Liver (tissue), 3 donors: Measurements from ENCODE around the gene RIC3.

Experiments used
- EGR1 ChIP-seq, 2 donors: IDR thresholded peaks; 2 replicates each; pipeline ENCODE4 v1.6.1; 2016 to 2018; ENCODE audit warnings: antibody characterized with exemption in 2 of 2, low read depth in 2 of 2
- FOXA1 ChIP-seq: IDR thresholded peaks from 2 replicates; pipeline ENCODE4 v1.6.1; 2016; ENCODE audit warnings: antibody characterized with exemption
- GABPA ChIP-seq, 2 donors: IDR thresholded peaks in 1 of 2; conservative IDR thresholded peaks in 1 of 2; 2 replicates each; pipeline ENCODE4 v1.6.1; 2016; ENCODE audit warnings: antibody characterized with exemption in 2 of 2, mild to moderate bottlenecking in 1 of 2, moderate library complexity in 1 of 2
- JUND ChIP-seq, 2 donors: IDR thresholded peaks; 2 replicates each; pipeline ENCODE4 v1.6.1; 2016; ENCODE audit warnings: antibody characterized with exemption in 2 of 2
- RAD21 ChIP-seq, 2 donors: IDR thresholded peaks; 2 replicates each; pipeline ENCODE4 v1.6.1; 2016; ENCODE audit warnings: antibody characterized with exemption in 2 of 2, mild to moderate bottlenecking in 2 of 2
- RXRA ChIP-seq, 2 donors: IDR thresholded peaks; 2 replicates each; pipeline ENCODE4 v1.6.1; 2017 to 2018; ENCODE audit warnings: antibody characterized with exemption in 2 of 2, mild to moderate bottlenecking in 1 of 2
- SP1 ChIP-seq: IDR thresholded peaks from 2 replicates; pipeline ENCODE4 v1.6.1; 2018; ENCODE audit warnings: antibody characterized with exemption, mild to moderate bottlenecking
- TAF1 ChIP-seq: conservative IDR thresholded peaks from 2 replicates; pipeline ENCODE4 v1.6.1; 2016; ENCODE audit warnings: antibody characterized with exemption, mild to moderate bottlenecking
- YY1 ChIP-seq: IDR thresholded peaks from 2 replicates; pipeline ENCODE4 v1.6.1; 2016; ENCODE audit warnings: antibody characterized with exemption, mild to moderate bottlenecking
- TF ChIP-seq, protein P1 (sequence below): fragments of 150-350 bp; IDR thresholded peaks from 2 replicates; pipeline ENCODE4 v1.5.1; 2017; ENCODE audit warnings: improper control_type of control experiment, low read depth, low read length; ENCODE audit not compliant: missing input control
- TF ChIP-seq, protein P2 (sequence below): IDR thresholded peaks from 2 replicates; pipeline ENCODE4 v1.6.1; 2016; ENCODE audit warnings: antibody characterized with exemption, mild to moderate bottlenecking
- TF ChIP-seq, protein P3 (sequence below): IDR thresholded peaks from 2 replicates; pipeline ENCODE4 v1.6.1; 2016; ENCODE audit warnings: antibody characterized with exemption
- TF ChIP-seq, protein P4 (sequence below): IDR thresholded peaks from 2 replicates; pipeline ENCODE4 v1.6.1; 2016; ENCODE audit warnings: antibody characterized with exemption
- TF ChIP-seq, protein P5 (sequence below): IDR thresholded peaks from 2 replicates; pipeline ENCODE4 v1.6.1; 2016; ENCODE audit warnings: antibody characterized with exemption
- donor health status: healthy.
- donor health status: healthy.

DNA sequence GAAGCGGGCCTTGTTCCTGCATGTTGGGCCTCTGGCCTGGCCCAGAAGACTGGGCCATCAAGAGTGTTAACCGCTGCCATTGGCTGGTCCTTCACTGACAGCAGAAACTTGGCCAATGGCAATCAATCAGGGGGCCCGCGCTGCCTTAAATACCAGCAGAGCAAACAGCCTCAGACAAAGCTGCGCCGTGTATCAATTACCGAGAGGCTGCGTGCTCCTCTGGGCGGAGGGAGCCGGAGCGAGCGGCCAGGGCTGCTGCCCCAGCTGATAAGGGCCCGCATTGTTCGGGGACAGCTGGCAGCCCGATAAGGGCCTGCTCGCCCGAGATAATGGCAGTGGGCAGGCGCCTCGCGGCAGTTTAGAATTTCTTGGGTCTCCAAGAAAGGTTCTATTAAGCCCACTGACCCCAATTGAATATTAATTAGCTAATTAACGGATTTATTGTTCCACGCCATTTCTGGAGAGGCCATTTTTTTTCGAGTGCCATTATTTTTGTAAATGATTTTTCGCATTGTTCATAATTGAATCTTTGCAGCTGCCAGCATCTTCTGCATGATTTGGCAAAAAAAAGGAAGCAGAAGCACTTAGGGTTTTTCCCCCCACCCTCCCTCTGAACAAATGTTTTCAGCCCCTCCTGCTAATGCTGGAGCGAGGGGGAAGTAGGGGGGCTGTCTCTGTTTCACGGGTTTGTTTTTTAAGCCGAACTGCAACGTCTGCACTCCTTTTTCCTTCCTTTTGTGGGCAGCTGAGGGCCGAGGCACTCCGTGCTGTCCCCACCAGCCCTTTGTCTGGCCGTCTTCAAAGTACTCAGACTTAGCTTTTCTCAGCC lies 37.6 kb upstream of the RIC3 start:
- TF ChIP-seq, protein P1, sequence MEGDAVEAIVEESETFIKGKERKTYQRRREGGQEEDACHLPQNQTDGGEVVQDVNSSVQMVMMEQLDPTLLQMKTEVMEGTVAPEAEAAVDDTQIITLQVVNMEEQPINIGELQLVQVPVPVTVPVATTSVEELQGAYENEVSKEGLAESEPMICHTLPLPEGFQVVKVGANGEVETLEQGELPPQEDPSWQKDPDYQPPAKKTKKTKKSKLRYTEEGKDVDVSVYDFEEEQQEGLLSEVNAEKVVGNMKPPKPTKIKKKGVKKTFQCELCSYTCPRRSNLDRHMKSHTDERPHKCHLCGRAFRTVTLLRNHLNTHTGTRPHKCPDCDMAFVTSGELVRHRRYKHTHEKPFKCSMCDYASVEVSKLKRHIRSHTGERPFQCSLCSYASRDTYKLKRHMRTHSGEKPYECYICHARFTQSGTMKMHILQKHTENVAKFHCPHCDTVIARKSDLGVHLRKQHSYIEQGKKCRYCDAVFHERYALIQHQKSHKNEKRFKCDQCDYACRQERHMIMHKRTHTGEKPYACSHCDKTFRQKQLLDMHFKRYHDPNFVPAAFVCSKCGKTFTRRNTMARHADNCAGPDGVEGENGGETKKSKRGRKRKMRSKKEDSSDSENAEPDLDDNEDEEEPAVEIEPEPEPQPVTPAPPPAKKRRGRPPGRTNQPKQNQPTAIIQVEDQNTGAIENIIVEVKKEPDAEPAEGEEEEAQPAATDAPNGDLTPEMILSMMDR = no peak
- TF ChIP-seq, protein P2, sequence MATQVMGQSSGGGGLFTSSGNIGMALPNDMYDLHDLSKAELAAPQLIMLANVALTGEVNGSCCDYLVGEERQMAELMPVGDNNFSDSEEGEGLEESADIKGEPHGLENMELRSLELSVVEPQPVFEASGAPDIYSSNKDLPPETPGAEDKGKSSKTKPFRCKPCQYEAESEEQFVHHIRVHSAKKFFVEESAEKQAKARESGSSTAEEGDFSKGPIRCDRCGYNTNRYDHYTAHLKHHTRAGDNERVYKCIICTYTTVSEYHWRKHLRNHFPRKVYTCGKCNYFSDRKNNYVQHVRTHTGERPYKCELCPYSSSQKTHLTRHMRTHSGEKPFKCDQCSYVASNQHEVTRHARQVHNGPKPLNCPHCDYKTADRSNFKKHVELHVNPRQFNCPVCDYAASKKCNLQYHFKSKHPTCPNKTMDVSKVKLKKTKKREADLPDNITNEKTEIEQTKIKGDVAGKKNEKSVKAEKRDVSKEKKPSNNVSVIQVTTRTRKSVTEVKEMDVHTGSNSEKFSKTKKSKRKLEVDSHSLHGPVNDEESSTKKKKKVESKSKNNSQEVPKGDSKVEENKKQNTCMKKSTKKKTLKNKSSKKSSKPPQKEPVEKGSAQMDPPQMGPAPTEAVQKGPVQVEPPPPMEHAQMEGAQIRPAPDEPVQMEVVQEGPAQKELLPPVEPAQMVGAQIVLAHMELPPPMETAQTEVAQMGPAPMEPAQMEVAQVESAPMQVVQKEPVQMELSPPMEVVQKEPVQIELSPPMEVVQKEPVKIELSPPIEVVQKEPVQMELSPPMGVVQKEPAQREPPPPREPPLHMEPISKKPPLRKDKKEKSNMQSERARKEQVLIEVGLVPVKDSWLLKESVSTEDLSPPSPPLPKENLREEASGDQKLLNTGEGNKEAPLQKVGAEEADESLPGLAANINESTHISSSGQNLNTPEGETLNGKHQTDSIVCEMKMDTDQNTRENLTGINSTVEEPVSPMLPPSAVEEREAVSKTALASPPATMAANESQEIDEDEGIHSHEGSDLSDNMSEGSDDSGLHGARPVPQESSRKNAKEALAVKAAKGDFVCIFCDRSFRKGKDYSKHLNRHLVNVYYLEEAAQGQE = no peak
- TF ChIP-seq RAD21 (IDR thresholded peaks at IDR 0.05) = no peak
- no peak for TF ChIP-seq SP1
- TF ChIP-seq TAF1 = no peak
- no peak for TF ChIP-seq YY1
- TF ChIP-seq, protein P3, sequence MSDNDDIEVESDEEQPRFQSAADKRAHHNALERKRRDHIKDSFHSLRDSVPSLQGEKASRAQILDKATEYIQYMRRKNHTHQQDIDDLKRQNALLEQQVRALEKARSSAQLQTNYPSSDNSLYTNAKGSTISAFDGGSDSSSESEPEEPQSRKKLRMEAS = no peak
- TF ChIP-seq JUND (IDR thresholded peaks at IDR 0.05) = no peak
- no peak for TF ChIP-seq RXRA (IDR thresholded peaks at IDR 0.05)
- no peak for TF ChIP-seq FOXA1
- no peak for TF ChIP-seq GABPA (IDR thresholded peaks at IDR 0.05 in 1 of 2, conservative IDR thresholded peaks at IDR 0.05 in 1 of 2)
- TF ChIP-seq, protein P4, sequence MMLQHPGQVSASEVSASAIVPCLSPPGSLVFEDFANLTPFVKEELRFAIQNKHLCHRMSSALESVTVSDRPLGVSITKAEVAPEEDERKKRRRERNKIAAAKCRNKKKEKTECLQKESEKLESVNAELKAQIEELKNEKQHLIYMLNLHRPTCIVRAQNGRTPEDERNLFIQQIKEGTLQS = no peak
- TF ChIP-seq, protein P5, sequence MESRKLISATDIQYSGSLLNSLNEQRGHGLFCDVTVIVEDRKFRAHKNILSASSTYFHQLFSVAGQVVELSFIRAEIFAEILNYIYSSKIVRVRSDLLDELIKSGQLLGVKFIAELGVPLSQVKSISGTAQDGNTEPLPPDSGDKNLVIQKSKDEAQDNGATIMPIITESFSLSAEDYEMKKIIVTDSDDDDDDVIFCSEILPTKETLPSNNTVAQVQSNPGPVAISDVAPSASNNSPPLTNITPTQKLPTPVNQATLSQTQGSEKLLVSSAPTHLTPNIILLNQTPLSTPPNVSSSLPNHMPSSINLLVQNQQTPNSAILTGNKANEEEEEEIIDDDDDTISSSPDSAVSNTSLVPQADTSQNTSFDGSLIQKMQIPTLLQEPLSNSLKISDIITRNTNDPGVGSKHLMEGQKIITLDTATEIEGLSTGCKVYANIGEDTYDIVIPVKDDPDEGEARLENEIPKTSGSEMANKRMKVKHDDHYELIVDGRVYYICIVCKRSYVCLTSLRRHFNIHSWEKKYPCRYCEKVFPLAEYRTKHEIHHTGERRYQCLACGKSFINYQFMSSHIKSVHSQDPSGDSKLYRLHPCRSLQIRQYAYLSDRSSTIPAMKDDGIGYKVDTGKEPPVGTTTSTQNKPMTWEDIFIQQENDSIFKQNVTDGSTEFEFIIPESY = no peak
- no peak for TF ChIP-seq EGR1 (IDR thresholded peaks at IDR 0.05; ENCODE audit: low read depth in 2 of 2)
